ENCODE data around the gene C1QTNF8. TPM values are rescaled to one million over a fixed set of nuclear protein-coding genes. Genes with fewer than 3 reads are reported as not detected.
A peak's percentile ranks its signal among the peaks of the same experiment; 100 is the strongest.
"Not testable (repeated sequence)": the region's sequence is repeated elsewhere in the genome, so short reads cannot be mapped to it uniquely, and the experiment has no call there.

The C1QTNF8 gene
- total RNA-seq, 8 experiments from 2014 or later, result 0.08 to 0.28 TPM; not detected in 6

GRCh38 chr16:1093284-1094123 is 2.5 kb downstream of the C1QTNF8 start:
- H3K4me1 ChIP-seq (replicated peaks in 1 of 2), result peaks cover 34 to 51% of the 10 kb centered on the region in 2 donors
- 80% methylated on average over 6 of the region's 85 CpGs; no CpG with 5 or more reads in 9 of the 10 experiments for WGBS, 10 experiments
- in situ Hi-C loops (cut with MboI; ENCODE audit: low pct_unique_long_range_greater_than_20kb in 2 of 9, low sequenced_read_pairs in 9 of 9, unreplicated experiment in 9 of 9), result no loop called here
- no peak for ATAC-seq (replicated peaks in 6 of 8)
- no peak overlapping the region for H3K27ac ChIP-seq
- H3K4me3 ChIP-seq, result no peak overlapping the region

DNA sequence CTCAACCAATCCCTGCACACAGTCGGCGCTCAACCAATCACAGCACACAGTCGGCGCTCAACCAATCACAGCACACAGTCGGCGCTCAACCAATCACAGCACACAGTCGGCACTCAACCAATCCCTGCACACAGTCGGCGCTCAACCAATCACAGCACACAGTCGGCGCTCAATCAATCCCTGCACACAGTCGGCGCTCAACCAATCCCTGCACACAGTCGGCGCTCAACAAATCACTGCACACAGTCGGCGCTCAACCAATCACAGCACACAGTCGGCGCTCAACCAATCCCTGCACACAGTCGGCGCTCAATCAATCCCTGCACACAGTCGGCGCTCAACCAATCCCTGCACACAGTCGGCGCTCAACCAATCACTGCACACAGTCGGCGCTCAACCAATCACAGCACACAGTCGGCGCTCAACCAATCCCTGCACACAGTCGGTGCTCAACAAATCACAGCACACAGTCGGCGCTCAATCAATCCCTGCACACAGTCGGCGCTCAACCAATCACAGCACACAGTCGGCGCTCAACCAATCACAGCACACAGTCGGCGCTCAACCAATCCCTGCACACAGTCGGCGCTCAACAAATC is 3.3 kb downstream of the C1QTNF8 start:
- H3K4me3 ChIP-seq; ATAC-seq (replicated peaks in 6 of 8); in situ Hi-C loops (cut with MboI; ENCODE audit: low pct_unique_long_range_greater_than_20kb in 2 of 9, low sequenced_read_pairs in 9 of 9, unreplicated experiment in 9 of 9); H3K27ac ChIP-seq: not testable (repeated sequence)
- WGBS, 10 experiments, result 80 to 90% methylated on average over 2 to 4 of the region's 40 CpGs; no CpG with 5 or more reads in 8 of the 10 experiments
- peaks cover 27 to 44% of the 10 kb centered on the region in 2 donors for H3K4me1 ChIP-seq (replicated peaks in 1 of 2)

- ATAC-seq (replicated peaks in 6 of 8), result no peak
- in situ Hi-C loops (cut with MboI; ENCODE audit: low pct_unique_long_range_greater_than_20kb in 2 of 9, low sequenced_read_pairs in 9 of 9, unreplicated experiment in 9 of 9), result no loop called here
- no peak overlapping the region for H3K27ac ChIP-seq
- 90 to 100% (median 99%) methylated on average over 2 to 11 of the region's 27 CpGs; no CpG with 5 or more reads in 4 of the 10 experiments for WGBS, 10 experiments
- H3K4me3 ChIP-seq, result no peak overlapping the region
- peaks cover 25 to 37% of the 10 kb centered on the region in 2 donors for H3K4me1 ChIP-seq (replicated peaks in 1 of 2)
Observed at GRCh38 chr16:1091992-1092552, 4.0 kb downstream of the C1QTNF8 start.

DNA sequence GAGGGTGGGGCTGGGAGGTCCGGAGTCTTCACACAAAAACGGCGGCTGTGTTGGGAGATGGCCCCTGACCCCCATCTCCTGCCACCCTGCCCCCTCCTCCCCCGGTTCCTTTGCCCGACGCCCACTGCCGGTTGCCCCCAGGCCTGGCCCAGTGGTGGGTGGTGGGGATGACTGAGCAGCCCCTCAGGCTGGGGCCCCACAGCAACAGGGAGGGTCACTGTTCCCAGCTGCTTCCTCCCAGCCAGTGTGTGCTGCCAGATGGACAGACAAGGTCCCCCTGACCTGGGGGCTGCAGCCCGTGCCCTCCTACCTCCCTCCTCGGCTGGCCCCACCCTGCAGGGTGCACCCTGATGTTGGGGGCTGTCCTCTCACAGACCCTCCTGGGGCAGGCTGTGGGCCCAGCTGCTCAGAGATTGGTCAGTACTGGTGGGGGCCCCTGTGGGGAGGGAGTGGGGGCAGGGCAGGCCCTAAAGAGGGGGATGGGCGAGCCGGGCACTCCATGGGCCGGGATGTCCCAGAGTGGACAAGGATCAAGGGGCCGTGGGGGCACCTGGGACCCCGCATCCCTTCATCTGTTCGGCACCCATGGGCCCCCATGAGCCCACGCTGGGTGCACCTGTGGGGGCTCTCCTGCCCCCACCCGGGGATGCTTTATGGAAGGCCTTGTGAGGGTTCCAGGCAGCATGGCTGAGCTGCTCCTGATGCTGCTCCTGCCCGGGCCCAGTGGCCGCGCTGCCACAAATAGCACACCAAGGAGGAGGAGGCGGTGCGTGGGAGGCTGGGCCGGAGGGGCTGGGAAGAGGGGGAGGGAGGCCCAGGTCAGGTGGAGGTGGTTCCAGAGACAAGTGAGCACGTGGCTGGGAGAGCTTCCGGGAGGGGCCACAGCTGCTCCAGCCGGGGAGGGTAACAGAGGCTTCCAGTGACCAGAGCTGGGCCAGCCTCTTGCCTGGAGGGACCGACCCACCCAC is 5.1 kb downstream of the C1QTNF8 start:
- ATAC-seq (replicated peaks in 6 of 8), result peak in 5 of 8 experiments; percentile 68 to 84 (median 83)
- peak overlapping the region in 1 of 2 donors; percentile 40 for H3K27ac ChIP-seq
- no peak overlapping the region for H3K4me3 ChIP-seq
- H3K4me1 ChIP-seq (replicated peaks in 1 of 2), result peaks cover 20 to 25% of the 10 kb centered on the region in 2 donors
- in situ Hi-C loops (cut with MboI; ENCODE audit: low pct_unique_long_range_greater_than_20kb in 2 of 9, low sequenced_read_pairs in 9 of 9, unreplicated experiment in 9 of 9), result no loop called here
- 40% methylated on average over 1 of the region's 27 CpGs; no CpG with 5 or more reads in 9 of the 10 experiments for WGBS, 10 experiments

GRCh38 chr16:1089822-1090619 is 6.0 kb downstream of the C1QTNF8 start:
- Histone ChIP-seq H3K27ac (no peak overlapping the region), H3K4me3 (no peak overlapping the region), H3K4me1 (replicated peaks in 1 of 2) (peaks cover 20 to 23% of the 10 kb centered on the region in 2 donors)
- 100% methylated on average over 1 of the region's 38 CpGs; no CpG with 5 or more reads in 9 of the 10 experiments for WGBS, 10 experiments
- peak in 7 of 8 experiments; percentile 5 to 90 (median 39) for ATAC-seq (replicated peaks in 6 of 8)
- in situ Hi-C loops (cut with MboI; ENCODE audit: low pct_unique_long_range_greater_than_20kb in 2 of 9, low sequenced_read_pairs in 9 of 9, unreplicated experiment in 9 of 9), result no loop called here

DNA sequence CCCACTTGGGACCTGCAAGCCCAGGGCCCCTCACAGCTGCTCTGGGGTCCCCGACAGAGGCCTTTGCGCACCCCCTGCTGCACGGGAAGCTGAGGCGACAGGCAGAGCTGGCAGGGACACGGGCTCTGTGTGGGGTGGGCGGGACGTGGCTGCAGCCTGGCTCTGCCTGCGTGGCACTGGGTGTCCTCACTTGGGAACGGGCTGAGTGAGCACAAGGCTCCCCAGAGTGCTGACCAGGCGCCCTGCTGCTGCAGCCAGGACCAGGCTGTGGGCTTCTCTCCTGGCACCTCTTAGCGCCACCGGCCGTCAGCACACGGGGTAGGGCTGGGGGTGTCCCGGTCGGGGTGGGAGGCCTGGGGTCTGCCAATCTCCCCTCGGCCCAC is 6.6 kb downstream of the C1QTNF8 start:
- in situ Hi-C loops (cut with MboI; ENCODE audit: low pct_unique_long_range_greater_than_20kb in 2 of 9, low sequenced_read_pairs in 9 of 9, unreplicated experiment in 9 of 9), result no loop called here
- no peak overlapping the region for H3K27ac ChIP-seq
- ATAC-seq (replicated peaks in 6 of 8), result peak in 1 of 8 experiments; percentile 2
- no peak overlapping the region for H3K4me3 ChIP-seq
- H3K4me1 ChIP-seq (replicated peaks in 1 of 2), result peaks cover 20 to 23% of the 10 kb centered on the region in 2 donors
- WGBS, 10 experiments, result no CpG with 5 or more reads among the region's 17 CpGs

DNA sequence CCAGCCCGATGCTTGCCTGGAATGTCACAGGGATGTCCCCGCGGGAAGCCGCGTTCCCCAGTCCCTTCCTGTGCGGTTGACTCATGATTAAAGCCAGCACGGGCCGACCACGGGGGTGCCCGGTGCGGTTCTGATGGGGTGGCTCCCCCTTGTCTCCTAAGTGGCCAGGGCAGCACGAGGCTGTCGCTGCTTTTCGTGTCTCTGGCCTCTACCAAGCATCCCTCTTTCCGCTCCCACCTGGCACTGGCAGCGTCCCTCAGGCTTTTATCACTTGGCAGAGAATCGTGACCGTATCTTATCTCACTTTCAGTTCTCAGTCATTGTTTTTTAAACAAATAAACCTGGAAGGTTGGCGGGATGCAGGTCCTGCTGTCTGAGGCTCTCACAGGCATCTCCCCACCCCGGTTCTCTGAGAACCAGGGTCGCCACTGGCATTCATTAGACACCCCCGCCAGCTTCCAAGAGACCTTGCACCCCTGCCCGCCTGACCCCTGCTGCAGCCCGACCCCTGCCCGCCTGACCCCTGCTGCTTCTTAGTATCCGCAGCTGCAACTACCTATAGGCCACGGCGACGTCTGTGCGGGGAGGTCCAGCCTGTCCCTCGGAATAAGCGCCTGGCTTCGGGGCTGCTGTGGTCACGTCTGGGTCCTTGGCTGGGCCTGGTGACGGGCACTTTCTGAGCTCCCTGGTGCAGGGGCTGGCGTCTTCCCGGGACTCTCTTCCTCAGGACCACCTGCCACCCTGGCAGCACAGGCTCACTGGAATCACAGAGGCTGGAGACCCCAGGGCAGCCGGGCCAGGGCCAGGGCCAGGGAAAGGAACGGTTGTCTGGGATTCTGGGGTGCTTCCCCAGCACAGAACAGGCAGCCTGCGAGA is 7.5 kb downstream of the C1QTNF8 start:
- Histone ChIP-seq H3K27ac (no peak overlapping the region), H3K4me3 (no peak overlapping the region), H3K4me1 (replicated peaks in 1 of 2) (peaks cover 20 to 23% of the 10 kb centered on the region in 2 donors)
- WGBS, 10 experiments, result 0 to 100% (median 71%) methylated on average over 1 to 14 of the region's 40 CpGs; no CpG with 5 or more reads in 1 of the 10 experiments
- in situ Hi-C loops (cut with MboI; ENCODE audit: low pct_unique_long_range_greater_than_20kb in 2 of 9, low sequenced_read_pairs in 9 of 9, unreplicated experiment in 9 of 9), result no loop called here
- no peak for ATAC-seq (replicated peaks in 6 of 8)

DNA sequence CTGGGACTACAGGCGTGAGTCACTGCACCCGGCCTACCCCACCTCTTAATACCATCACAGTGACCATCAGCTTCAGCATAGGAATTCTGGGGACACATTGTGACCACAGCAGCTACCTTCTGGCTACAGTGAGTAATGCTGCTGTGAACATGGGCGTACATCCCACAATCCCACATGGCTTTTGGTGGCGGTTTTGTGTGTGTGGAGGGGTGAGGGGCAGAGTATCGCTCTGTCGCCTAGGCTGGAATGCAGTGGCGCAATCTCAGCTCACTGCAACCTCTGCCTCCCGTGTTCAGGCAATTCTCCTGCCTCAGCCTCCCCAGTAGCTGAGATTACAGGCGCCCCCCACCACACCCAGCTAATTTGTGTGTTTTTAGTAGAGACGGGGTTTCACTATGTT is 9.6 kb downstream of the C1QTNF8 start:
- WGBS, 10 experiments, result 0 to 100% (median 83%) methylated on average over 1 to 7 of the region's 10 CpGs; no CpG with 5 or more reads in 3 of the 10 experiments
- in situ Hi-C loops (cut with MboI; ENCODE audit: low pct_unique_long_range_greater_than_20kb in 2 of 9, low sequenced_read_pairs in 9 of 9, unreplicated experiment in 9 of 9); ATAC-seq (replicated peaks in 6 of 8); H3K27ac ChIP-seq; H3K4me3 ChIP-seq: not testable (repeated sequence)
- peaks cover 25 to 36% of the 10 kb centered on the region in 2 donors for H3K4me1 ChIP-seq (replicated peaks in 1 of 2)

DNA sequence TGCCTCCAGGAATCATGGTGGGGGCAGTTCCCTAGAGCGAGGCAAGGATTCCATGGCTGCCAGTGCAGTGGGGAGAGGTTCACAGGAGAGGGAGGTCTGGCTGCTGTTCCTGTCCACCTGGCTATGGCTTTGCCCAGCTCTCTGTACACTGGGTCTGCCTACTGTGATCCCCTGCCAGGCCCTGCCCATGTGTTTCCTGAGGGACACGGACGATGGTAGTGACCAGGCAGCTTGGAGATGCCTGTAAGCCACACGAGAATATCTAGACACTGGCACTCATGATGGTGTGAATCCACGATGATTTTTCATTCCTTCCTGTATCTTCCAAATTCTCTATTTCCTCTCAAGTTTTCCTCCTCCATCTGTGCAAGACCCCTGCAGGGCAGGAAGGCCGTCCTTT is 11.1 kb downstream of the C1QTNF8 start:
- in situ Hi-C loops (cut with MboI; ENCODE audit: low pct_unique_long_range_greater_than_20kb in 2 of 9, low sequenced_read_pairs in 9 of 9, unreplicated experiment in 9 of 9), result no loop called here
- Histone ChIP-seq H3K4me1 (replicated peaks in 1 of 2) (peaks cover 25 to 37% of the 10 kb centered on the region in 2 donors), H3K4me3 (no peak overlapping the region), H3K27ac (no peak overlapping the region)
- WGBS, 10 experiments, result 0 to 80% (median 67%) methylated on average over 1 to 4 of the region's 6 CpGs; no CpG with 5 or more reads in 4 of the 10 experiments
- ATAC-seq (replicated peaks in 6 of 8), result no peak

DNA sequence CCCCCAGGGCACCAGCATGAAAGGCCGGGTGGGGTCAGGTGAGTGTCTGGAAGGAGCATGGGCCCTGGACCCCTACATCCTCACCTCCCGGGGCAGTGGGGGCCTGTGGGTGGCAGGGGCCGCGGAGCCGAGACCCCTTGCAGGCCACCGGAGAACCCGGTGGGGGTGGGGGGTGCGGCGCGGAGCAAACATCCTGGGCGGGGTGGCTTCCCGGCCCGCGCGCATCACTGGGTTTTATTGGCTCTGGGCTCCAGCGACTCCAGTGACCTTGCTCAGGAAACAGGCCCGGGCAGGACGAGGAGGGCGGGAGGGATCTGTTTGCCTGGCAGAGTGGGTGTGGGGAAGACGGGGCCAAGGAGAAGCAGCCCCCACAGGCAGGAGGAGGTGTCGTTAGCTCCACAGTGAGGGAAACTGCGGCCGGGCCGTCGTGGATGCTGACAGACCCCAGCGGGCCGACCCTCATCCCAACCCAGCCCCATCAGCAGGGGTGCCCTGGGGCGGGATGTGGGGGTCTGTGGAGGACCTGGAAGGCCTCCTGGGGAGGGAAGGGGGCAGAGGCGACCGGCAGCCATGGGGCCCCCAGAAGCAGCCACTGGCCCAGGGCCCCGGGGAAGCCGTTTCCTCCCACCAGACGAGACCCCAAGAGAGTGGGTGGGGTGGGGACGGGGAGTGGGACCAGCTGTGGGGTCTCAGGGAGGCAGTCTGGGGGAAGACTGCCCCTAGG is 12.9 kb downstream of the C1QTNF8 start:
- WGBS, 10 experiments, result no CpG with 5 or more reads among the region's 34 CpGs
- Histone ChIP-seq H3K4me3 (no peak overlapping the region), H3K27ac (no peak overlapping the region), H3K4me1 (replicated peaks in 1 of 2) (peaks cover 28 to 39% of the 10 kb centered on the region in 2 donors)
- ATAC-seq (replicated peaks in 6 of 8), result peak in 3 of 8 experiments; percentile 5 to 27 (median 6)
- in situ Hi-C loops (cut with MboI; ENCODE audit: low pct_unique_long_range_greater_than_20kb in 2 of 9, low sequenced_read_pairs in 9 of 9, unreplicated experiment in 9 of 9), result no loop called here

All from motor neuron (in vitro differentiated cells).